ENCODE data around the gene SNX30. TPM values are rescaled to one million over a fixed set of nuclear protein-coding genes. Genes with fewer than 3 reads are reported as not detected.

The SNX30 gene
- total RNA-seq, 1 experiment from 2014 or later: 6.4 TPM

DNA sequence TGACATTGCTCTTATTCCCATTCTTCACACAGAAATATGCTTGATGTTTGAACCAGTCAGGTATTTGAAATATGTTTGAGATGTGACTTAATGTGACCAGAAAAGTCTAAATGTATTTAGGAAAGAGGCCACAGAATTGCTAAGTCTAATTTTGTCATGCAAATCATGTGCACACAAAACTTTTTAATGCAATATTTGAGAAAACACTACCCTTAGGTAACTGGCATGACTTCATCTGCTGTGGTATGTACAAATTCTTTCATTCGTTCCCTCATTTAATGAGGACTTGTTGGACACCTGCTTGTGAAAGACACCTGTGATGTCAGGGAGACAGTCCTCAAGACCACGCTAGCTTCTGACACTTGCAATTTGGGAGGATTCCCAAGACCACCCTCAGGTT lies 161.2 kb downstream of the SNX30 start:
- CTCF ChIA-PET: interaction anchor here (0.6 kb wide), 1 partner anchor 32 kb away, joined by 4 read pairs; no protein-coding TSS in a partner anchor

DNA sequence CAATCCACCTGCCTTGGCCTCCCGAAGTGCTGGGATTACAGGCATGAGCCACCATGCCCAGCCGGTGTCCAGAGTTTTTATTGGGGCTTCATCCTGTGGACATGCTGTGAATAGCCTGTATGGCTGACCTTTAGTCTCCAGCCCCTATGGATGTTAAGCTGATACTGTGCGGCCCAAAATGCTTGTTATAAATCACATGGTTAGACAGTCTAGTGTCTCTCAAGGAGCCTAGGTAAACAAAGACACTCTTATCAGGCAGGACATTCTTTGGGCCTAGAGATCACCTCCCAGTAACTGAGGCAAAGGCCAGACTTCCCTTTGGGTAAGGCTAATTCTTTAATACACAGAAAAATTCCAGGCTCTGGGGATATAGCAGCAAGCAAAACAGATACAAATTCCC lies 162.1 kb downstream of the SNX30 start:
- no peaks in the 10 kb centered on the region for H3K9me2 ChIP-seq (replicated peaks; ENCODE audit: low read length)
- TF ChIP-seq EZH2phosphoT487 (IDR thresholded peaks at IDR 0.05; ENCODE audit: borderline replicate concordance, low read length): no peak
- TF ChIP-seq, protein P1, sequence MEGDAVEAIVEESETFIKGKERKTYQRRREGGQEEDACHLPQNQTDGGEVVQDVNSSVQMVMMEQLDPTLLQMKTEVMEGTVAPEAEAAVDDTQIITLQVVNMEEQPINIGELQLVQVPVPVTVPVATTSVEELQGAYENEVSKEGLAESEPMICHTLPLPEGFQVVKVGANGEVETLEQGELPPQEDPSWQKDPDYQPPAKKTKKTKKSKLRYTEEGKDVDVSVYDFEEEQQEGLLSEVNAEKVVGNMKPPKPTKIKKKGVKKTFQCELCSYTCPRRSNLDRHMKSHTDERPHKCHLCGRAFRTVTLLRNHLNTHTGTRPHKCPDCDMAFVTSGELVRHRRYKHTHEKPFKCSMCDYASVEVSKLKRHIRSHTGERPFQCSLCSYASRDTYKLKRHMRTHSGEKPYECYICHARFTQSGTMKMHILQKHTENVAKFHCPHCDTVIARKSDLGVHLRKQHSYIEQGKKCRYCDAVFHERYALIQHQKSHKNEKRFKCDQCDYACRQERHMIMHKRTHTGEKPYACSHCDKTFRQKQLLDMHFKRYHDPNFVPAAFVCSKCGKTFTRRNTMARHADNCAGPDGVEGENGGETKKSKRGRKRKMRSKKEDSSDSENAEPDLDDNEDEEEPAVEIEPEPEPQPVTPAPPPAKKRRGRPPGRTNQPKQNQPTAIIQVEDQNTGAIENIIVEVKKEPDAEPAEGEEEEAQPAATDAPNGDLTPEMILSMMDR (conservative IDR thresholded peaks at IDR 0.05; ENCODE audit: low read depth, low read length): no peak
- no peak for TF ChIP-seq EZH2 (IDR thresholded peaks at IDR 0.05; ENCODE audit: low read length, unreplicated experiment)
- no peak overlapping the region for H2AFZ ChIP-seq (ENCODE audit: low read length)
- no peak overlapping the region for H3K4me3 ChIP-seq (ENCODE audit: low read length)
- no peak overlapping the region for H3K9ac ChIP-seq (ENCODE audit: low read length)
- POLR2A ChIA-PET (ENCODE audit: unreplicated experiment): no interaction called here
- intact Hi-C loops (cut with micrococcal nuclease): no loop called here
- no peaks in the 10 kb centered on the region for H3K36me3 ChIP-seq (ENCODE audit: low read depth, low read length)
- ATAC-seq: no peak
- H3K4me2 ChIP-seq (ENCODE audit: low read length): no peak overlapping the region
- DNase-seq: no peak
- BruUV-seq (replicated peaks): no TSS peak
- no peaks in the 10 kb centered on the region for H3F3A ChIP-seq (ENCODE audit: low read length, unreplicated experiment)
- H3K9me3 ChIP-seq (ENCODE audit: low read length): no peaks in the 10 kb centered on the region
- CTCF ChIA-PET: no interaction called here
- H3K79me2 ChIP-seq (ENCODE audit: low read length): no peaks in the 10 kb centered on the region
- no peaks in the 10 kb centered on the region for H3K27me3 ChIP-seq (ENCODE audit: low read length)
- H4K20me1 ChIP-seq (ENCODE audit: low read length): no peaks in the 10 kb centered on the region
- H3K27ac ChIP-seq (ENCODE audit: low read length): no peak overlapping the region
- H3K4me1 ChIP-seq (ENCODE audit: insufficient read depth, low read length): peaks cover 11% of the 10 kb centered on the region

More for the DNA sequence above, 161.2 kb downstream of the SNX30 start:
- POLR2A ChIA-PET (ENCODE audit: unreplicated experiment): no interaction called here
- Histone ChIP-seq H3K36me3 (ENCODE audit: low read depth, low read length) (no peaks in the 10 kb centered on the region), H3K4me3 (ENCODE audit: low read length) (no peak overlapping the region), H2AFZ (ENCODE audit: low read length) (no peak overlapping the region), H3K9me3 (ENCODE audit: low read length) (no peaks in the 10 kb centered on the region), H3K4me2 (ENCODE audit: low read length) (no peak overlapping the region), H3K27me3 (ENCODE audit: low read length) (no peaks in the 10 kb centered on the region), H3F3A (ENCODE audit: low read length, unreplicated experiment) (no peaks in the 10 kb centered on the region), H3K79me2 (ENCODE audit: low read length) (no peaks in the 10 kb centered on the region), H3K27ac (ENCODE audit: low read length) (no peak overlapping the region), H3K9ac (ENCODE audit: low read length) (no peak overlapping the region), H4K20me1 (ENCODE audit: low read length) (no peaks in the 10 kb centered on the region), H3K9me2 (replicated peaks; ENCODE audit: low read length) (no peaks in the 10 kb centered on the region), H3K4me1 (ENCODE audit: insufficient read depth, low read length) (peaks cover 3% of the 10 kb centered on the region)
- no peak for ATAC-seq
- TF ChIP-seq EZH2phosphoT487 (IDR thresholded peaks at IDR 0.05; ENCODE audit: borderline replicate concordance, low read length): no peak
- no peak for TF ChIP-seq EZH2 (IDR thresholded peaks at IDR 0.05; ENCODE audit: low read length, unreplicated experiment)
- TF ChIP-seq, protein P1 (conservative IDR thresholded peaks at IDR 0.05; ENCODE audit: low read depth, low read length): no peak
- DNase-seq: no peak
- no TSS peak for BruUV-seq (replicated peaks)
- intact Hi-C loops (cut with micrococcal nuclease): no loop called here

GRCh38 chr9:112913326-112913725 lies 162.8 kb downstream of the SNX30 start:
- Histone ChIP-seq H3K4me2 (ENCODE audit: low read length) (no peak overlapping the region), H3K9me3 (ENCODE audit: low read length) (no peaks in the 10 kb centered on the region), H4K20me1 (ENCODE audit: low read length) (no peaks in the 10 kb centered on the region), H3K4me1 (ENCODE audit: insufficient read depth, low read length) (peaks cover 17% of the 10 kb centered on the region), H3K9ac (ENCODE audit: low read length) (no peak overlapping the region), H2AFZ (ENCODE audit: low read length) (no peak overlapping the region), H3K79me2 (ENCODE audit: low read length) (no peaks in the 10 kb centered on the region), H3K4me3 (ENCODE audit: low read length) (no peak overlapping the region), H3K36me3 (ENCODE audit: low read depth, low read length) (no peaks in the 10 kb centered on the region), H3K27ac (ENCODE audit: low read length) (no peak overlapping the region), H3K9me2 (replicated peaks; ENCODE audit: low read length) (no peaks in the 10 kb centered on the region), H3F3A (ENCODE audit: low read length, unreplicated experiment) (no peaks in the 10 kb centered on the region), H3K27me3 (ENCODE audit: low read length) (no peaks in the 10 kb centered on the region)
- ChIA-PET POLR2A (ENCODE audit: unreplicated experiment) (no interaction called here), CTCF (no interaction called here)
- BruUV-seq (replicated peaks): no TSS peak
- TF ChIP-seq, protein P1 (conservative IDR thresholded peaks at IDR 0.05; ENCODE audit: low read depth, low read length): no peak
- TF ChIP-seq EZH2 (IDR thresholded peaks at IDR 0.05; ENCODE audit: low read length, unreplicated experiment): no peak
- no peak for TF ChIP-seq EZH2phosphoT487 (IDR thresholded peaks at IDR 0.05; ENCODE audit: borderline replicate concordance, low read length)
- intact Hi-C loops (cut with micrococcal nuclease): no loop called here
- DNase-seq (no peak), ATAC-seq (no peak)
